HepG2 (cell line): ENCODE results near the gene NOL4L.

Experiments
- AGO2 ChIP-seq: fragments of 200-400 bp; formaldehyde crosslinking; optimal IDR thresholded peaks from 2 replicates; pipeline ENCODE3; 2017; ENCODE audit warnings: mild to moderate bottlenecking, low read depth, low read length, moderate library complexity
- SIN3A ChIP-seq: IDR thresholded peaks from 2 replicates; pipeline ENCODE4 v1.6.1; 2011; ENCODE audit warnings: low read depth, mild to moderate bottlenecking, control low read depth, low read length, borderline replicate concordance

DNA sequence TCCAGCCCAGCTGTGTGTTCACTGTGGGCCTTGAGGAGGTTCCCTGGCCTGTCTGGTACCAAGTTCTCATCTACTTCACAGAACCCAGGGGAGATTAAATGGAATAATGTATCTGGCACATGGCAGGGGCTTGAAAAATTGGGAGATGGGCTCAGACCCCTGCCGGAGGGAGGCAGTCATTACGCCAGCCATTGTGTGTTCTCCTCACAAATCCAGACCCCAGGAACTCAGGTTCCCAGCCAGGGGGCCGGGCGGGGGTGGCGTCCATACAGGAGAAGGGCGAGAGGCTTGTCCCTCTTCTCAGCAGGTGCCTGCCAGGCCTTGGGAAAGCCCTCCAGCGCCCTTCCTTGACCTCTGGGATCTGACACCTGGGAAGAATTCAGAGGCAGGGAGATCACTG lies 8.1 kb downstream of the NOL4L start:
- TF ChIP-seq AGO2 (no peak), SIN3A (no peak)
